GM19023 (cell line): ENCODE results near the gene PNPLA1.
"Not testable (repeated sequence)": the region's sequence is repeated elsewhere in the genome, so short reads cannot be mapped to it uniquely, and the experiment has no call there.

Source experiments
- ATAC-seq: cut with Tn5 transposase; IDR thresholded peaks from one replicate; pipeline ENCODE4 v1.9.1; 2021; ENCODE audit warnings: mild to moderate bottlenecking, moderate library complexity; ENCODE audit not compliant: unreplicated experiment

The PNPLA1 gene

GRCh38 chr6:36333171-36333895 lies 63.5 kb downstream of the PNPLA1 start:
- no peak for ATAC-seq

- no peak for ATAC-seq
Observed at GRCh38 chr6:36333931-36334725, 64.3 kb downstream of the PNPLA1 start.

GRCh38 chr6:36334832-36335459 lies 65.1 kb downstream of the PNPLA1 start:
- no peak for ATAC-seq

- no peak for ATAC-seq
Observed at GRCh38 chr6:36335465-36336207, 65.8 kb downstream of the PNPLA1 start.

GRCh38 chr6:36336208-36336710 lies 66.4 kb downstream of the PNPLA1 start:
- ATAC-seq = no peak

- no peak for ATAC-seq
Observed at GRCh38 chr6:36336779-36337241, 67.0 kb downstream of the PNPLA1 start, which contains the start of gene BNIP5. Gene BNIP5, minus strand, starts transcription at chr6:36336888. Its CDS starts 6,198 bp downstream, at chr6:36330690.

GRCh38 chr6:36337814-36338213 lies 68.0 kb downstream of the PNPLA1 start:
- no peak for ATAC-seq

GRCh38 chr6:36338223-36338622 lies 68.4 kb downstream of the PNPLA1 start:
- not testable (repeated sequence) for ATAC-seq

GRCh38 chr6:36339146-36339545 lies 69.3 kb downstream of the PNPLA1 start:
- ATAC-seq = no peak

GRCh38 chr6:36340306-36340617 lies 70.4 kb downstream of the PNPLA1 start:
- no peak for ATAC-seq

GRCh38 chr6:36340618-36341454 lies 71.0 kb downstream of the PNPLA1 start:
- ATAC-seq = no peak

- ATAC-seq = no peak
Observed at GRCh38 chr6:36343109-36343680, 73.3 kb downstream of the PNPLA1 start.

GRCh38 chr6:36345681-36346466 lies 76.0 kb downstream of the PNPLA1 start:
- ATAC-seq = no peak

GRCh38 chr6:36346486-36347273 lies 76.8 kb downstream of the PNPLA1 start:
- ATAC-seq = no peak

GRCh38 chr6:36347621-36348020 lies 77.8 kb downstream of the PNPLA1 start:
- ATAC-seq = no peak

GRCh38 chr6:36349240-36349639 lies 79.4 kb downstream of the PNPLA1 start:
- no peak for ATAC-seq

GRCh38 chr6:36350082-36350481 lies 80.2 kb downstream of the PNPLA1 start:
- ATAC-seq = no peak
